Esophagus squamous epithelium (tissue), 4 donors: Measurements from ENCODE around the gene SYNRG.

Experiments used
- POLR2A ChIP-seq, 4 donors: fragments of 450-650 bp; IDR thresholded peaks; one replicate each; pipeline ENCODE4 v1.6.1; 2017; ENCODE audit warnings: antibody characterized with exemption in 4 of 4, mild to moderate bottlenecking in 4 of 4, moderate library complexity in 3 of 4
- TF ChIP-seq, protein P1 (sequence below), 6 experiments: fragments of 450-650 bp in 4 of 6; fragments of 200-600 bp in 2 of 6; sonication (generic) in 2 of 6; IDR thresholded peaks; one replicate each; pipeline ENCODE4 v1.5.1; 2016 to 2019; ENCODE audit warnings: antibody characterized with exemption in 6 of 6, mild to moderate bottlenecking in 4 of 6, moderate library complexity in 4 of 6

DNA sequence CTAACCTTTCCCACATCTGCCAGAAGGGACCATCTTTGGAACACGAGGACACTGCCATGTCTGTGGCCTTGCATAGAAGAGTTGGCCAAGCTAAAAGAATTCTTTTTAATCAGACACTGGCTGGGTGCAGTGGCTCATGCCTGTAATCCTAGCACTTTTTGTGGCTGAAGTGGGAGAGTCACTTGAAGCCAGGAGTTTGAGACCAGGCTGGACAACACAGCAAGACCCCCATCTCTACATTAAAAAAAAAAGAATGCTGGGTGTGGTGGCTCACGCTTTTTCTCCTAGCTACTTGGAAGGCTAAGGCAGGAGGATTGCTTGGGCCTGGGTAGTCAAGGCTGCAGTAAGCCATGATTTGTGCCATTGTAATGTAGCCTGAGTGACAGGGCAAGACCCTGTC, 128.8 kb downstream of the SYNRG start:
- TF ChIP-seq, protein P1, sequence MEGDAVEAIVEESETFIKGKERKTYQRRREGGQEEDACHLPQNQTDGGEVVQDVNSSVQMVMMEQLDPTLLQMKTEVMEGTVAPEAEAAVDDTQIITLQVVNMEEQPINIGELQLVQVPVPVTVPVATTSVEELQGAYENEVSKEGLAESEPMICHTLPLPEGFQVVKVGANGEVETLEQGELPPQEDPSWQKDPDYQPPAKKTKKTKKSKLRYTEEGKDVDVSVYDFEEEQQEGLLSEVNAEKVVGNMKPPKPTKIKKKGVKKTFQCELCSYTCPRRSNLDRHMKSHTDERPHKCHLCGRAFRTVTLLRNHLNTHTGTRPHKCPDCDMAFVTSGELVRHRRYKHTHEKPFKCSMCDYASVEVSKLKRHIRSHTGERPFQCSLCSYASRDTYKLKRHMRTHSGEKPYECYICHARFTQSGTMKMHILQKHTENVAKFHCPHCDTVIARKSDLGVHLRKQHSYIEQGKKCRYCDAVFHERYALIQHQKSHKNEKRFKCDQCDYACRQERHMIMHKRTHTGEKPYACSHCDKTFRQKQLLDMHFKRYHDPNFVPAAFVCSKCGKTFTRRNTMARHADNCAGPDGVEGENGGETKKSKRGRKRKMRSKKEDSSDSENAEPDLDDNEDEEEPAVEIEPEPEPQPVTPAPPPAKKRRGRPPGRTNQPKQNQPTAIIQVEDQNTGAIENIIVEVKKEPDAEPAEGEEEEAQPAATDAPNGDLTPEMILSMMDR (IDR thresholded peaks at IDR 0.05) = no peak
- TF ChIP-seq POLR2A (IDR thresholded peaks at IDR 0.05) = no peak
